Measurements from ENCODE around the gene BBOX1. TPM values are rescaled to one million over a fixed set of nuclear protein-coding genes. Genes with fewer than 3 reads are reported as not detected.
A peak's percentile ranks its signal among the peaks of the same experiment; 100 is the strongest.
"Not testable (repeated sequence)": the region's sequence is repeated elsewhere in the genome, so short reads cannot be mapped to it uniquely, and the experiment has no call there.

The BBOX1 gene
- total RNA-seq, 1 donor from 2014 or later = 0.45 TPM

- ATAC-seq (no peak), DNase-seq (ENCODE audit: low spot score) (no peak)
- intact Hi-C loops (cut with DNase I) = no loop called here
Observed at GRCh38 chr11:27075192-27075591, 34.6 kb downstream of the BBOX1 start.

DNA sequence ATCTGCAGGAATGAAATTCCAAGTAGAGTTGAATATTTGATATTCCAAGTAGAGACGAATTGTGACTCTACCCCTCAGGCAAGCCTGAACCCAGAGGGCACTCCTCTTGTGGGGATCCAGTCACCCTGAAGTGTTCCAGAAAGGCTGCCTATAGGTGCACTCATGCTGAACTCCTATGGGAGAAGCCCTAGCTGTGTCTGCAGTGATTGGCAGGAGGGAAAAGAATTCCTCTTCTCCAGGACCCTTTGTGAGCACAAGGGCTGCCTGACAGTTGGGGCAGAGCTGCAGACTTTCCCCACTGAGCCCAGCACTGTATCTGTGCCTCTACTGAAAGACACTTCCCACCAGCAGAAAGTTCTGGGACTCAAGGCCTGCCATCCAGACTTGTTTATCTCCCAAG, 35.0 kb downstream of the BBOX1 start:
- ATAC-seq (no peak), DNase-seq (ENCODE audit: low spot score) (no peak)
- intact Hi-C loops (cut with DNase I) = no loop called here

DNA sequence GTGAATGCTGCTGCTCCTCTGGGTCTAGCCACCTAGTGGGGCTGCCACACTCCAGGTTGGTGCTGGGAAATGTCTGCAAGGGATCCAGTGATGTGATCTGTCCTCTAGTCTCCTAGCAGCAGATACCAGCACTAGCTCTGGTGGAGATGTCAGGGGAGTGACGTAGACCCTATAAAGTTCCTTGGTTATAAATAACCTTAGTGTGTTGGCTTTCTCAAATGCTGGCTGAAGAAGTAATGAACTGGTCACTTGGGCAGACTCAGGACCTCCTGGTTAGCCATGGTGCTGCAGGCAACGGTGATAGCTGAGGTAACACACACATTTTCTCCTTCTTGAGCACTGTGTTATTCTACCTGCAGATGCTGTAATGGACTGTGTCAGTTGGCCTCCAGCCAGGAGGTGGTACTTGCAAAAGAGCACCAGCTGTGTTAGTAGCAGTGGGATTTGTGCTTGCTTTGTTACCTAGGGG, 35.5 kb downstream of the BBOX1 start:
- no peak for DNase-seq (ENCODE audit: low spot score)

DNA sequence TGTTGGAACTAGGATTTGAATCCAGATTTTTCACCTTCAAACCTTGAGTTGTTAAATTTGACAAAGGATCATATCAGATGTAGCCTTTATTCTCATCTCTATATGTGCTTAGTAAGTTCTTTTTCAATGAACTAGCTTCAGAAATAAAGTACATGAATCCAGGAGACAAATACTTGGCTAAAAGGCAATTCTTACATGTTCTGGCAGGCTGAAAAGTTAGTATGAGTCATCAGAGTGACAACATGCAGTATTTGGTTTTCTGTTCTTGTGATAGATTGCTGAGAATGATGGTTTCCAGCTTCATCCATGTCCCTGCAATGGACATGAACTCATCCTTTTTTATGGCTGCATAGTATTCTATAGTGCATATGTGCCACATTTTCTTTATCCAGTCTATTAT, 40.4 kb downstream of the BBOX1 start:
- intact Hi-C loops (cut with DNase I) = no loop called here
- DNase-seq (ENCODE audit: low spot score) (no peak), ATAC-seq (no peak)

More for the DNA sequence above, 35.5 kb downstream of the BBOX1 start:
- ATAC-seq = no peak
- intact Hi-C loops (cut with DNase I) = no loop called here

GRCh38 chr11:27083241-27083640, 42.6 kb downstream of the BBOX1 start:
- no peak for DNase-seq (ENCODE audit: low spot score)
- intact Hi-C loops (cut with DNase I) = no loop called here
- no peak for ATAC-seq

DNA sequence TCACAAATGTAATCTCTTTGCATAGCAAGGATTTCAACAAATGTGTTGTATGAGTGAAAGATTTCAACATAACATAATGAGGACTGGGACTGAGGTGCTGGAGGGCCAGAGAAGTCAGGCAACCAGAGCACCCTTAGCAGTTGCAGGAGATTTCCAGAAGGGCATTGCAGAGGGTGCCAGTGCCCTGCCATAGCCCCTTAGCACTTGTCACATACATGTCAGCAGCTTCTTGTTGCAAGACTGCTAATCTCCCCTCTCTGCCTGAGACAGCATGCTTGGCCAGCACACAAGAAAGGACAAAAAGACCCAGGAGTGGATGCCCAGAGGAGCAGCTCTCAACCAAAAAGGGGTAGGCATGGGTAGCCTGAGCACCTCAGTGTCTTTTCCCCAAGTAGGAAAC, 43.2 kb downstream of the BBOX1 start:
- no peak for DNase-seq (ENCODE audit: low spot score)
- ATAC-seq = no peak
- intact Hi-C loops (cut with DNase I) = no loop called here

DNA sequence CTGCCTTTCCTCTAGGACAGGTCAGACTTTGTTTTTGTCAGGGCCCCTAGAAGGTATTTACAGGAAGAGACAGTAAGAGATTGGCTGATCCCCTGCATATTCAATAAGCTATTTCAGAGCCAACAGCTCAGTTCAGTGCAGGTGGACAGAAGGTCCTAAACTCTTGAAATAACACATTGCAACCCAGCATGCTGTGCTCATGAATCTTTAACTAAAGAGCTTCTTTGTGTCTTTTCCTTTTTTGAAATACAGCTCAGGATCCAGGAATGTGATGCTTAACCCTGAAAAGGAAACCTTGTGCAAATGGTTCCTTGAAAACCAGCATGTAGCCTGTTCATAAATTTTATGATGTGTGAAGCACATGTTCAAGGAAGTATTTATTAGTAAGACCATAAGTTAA, 43.9 kb downstream of the BBOX1 start:
- intact Hi-C loops (cut with DNase I) = no loop called here
- ATAC-seq = no peak
- DNase-seq (ENCODE audit: low spot score) = no peak

DNA sequence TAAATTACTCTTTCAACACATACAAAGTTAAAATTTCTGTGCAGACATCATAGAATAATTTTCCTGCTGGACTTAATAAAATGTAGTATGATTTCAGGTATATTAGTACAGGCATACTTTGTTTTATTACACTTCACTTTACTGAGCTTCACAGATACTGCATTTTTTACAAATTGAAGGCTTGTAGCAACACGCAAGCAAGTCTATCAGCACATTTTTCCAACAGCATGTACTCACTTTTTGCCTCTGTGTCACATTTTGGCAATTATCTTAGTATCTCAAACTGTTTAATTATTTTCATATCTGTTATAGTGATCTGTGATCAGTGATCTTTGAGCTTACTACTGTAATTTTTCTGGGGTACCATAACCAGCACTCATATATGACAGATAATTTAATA, 44.5 kb downstream of the BBOX1 start:
- intact Hi-C loops (cut with DNase I) = no loop called here
- ATAC-seq = no peak

DNA sequence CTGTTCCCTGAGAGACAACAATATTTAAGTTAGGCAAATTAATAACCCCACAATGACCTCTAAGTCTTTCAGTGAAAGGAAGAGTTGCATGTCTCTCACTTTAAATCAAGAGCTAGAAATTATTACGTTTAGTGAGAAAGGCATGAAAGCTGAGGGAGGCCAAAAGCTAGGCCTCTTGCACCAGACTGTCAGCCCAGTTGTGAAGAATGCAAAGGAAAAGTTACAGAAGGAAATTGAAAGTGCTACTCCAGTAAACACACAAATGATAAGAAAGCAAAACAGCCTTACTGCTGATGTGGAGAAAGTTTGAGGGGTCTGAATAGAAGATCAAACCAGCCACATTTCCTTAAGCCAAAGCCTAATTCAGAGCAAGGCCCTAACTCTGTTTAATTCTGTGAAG, 45.0 kb downstream of the BBOX1 start:
- intact Hi-C loops (cut with DNase I) = no loop called here
- ATAC-seq = no peak
- no peak for DNase-seq (ENCODE audit: low spot score)

More for the DNA sequence above, 44.5 kb downstream of the BBOX1 start:
- no peak for DNase-seq (ENCODE audit: low spot score)

DNA sequence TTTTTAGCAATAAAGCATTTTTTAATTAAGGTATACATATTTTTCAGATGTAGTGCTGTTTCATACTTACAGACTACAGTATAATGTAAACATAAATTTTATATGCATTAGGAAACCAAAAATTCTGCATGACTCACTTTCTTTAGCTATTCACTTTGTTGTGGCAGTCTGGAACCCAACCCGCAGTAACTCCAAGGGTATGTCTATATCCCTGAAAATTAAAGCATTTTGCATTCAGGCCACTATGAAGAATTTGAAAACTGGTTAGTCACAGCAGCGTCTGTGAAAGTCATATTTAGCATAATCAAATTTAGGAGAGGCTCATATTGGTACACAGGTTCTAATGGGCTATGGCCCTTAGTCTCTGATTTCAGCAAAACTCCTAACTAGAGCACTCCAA, 46.8 kb downstream of the BBOX1 start:
- intact Hi-C loops (cut with DNase I) = no loop called here
- no peak for DNase-seq (ENCODE audit: low spot score)
- ATAC-seq = no peak

GRCh38 chr11:27088353-27088752, 47.7 kb downstream of the BBOX1 start:
- intact Hi-C loops (cut with DNase I) = no loop called here
- no peak for ATAC-seq
- DNase-seq (ENCODE audit: low spot score) = no peak

- DNase-seq (ENCODE audit: low spot score) (no peak), ATAC-seq (no peak)
- intact Hi-C loops (cut with DNase I) = no loop called here
Observed at GRCh38 chr11:27089746-27090145, 49.1 kb downstream of the BBOX1 start.

DNA sequence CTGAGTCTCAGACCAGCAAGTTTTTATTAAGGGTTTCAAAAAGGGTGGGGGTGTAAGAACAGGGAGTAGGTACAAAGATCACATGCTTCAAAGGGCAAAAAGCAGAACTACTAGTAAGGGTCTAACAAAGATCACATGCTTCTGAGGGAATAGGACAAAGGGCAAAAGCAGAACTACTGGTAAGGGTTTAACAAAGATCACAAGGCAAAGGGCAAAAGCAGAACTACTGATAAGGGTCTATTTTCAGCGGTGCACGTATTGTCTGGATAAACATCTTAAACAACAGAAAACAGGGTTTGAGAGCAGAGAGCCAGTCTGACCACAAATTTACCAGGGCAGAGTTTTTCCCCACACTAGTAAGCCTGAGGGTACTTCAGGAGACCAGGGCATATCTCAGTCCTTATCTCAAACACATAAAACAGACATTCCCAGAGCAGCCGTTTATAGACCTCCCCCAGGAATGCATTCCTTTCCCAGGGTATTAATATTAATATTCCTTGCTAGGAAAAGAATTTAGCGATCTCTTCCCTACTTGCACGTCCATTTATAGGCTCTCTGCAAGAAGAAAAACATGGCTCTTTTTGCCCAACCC, 49.8 kb downstream of the BBOX1 start:
- ATAC-seq; DNase-seq (ENCODE audit: low spot score); intact Hi-C loops (cut with DNase I): not testable (repeated sequence)

DNA sequence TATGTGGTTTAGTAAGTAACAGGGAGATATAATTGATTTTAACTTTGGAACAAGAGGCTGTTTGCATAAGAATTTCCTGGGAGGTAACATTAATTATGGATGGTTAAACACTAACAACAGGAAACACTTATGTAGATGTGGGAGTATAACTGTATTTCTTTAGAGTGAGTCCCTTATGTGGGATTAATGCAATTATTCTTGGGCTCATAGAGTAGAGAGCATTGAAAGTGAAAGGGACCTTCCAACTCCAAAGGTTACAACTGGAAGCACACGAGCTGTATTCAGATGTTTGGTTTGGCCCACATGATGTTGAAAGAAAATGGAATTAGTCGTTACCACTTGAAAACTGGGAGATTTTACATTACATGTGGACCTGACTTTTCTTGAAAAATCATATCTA, 53.5 kb downstream of the BBOX1 start:
- intact Hi-C loops (cut with DNase I) = no loop called here
- ATAC-seq (peak; percentile 64), DNase-seq (ENCODE audit: low spot score) (no peak)

DNA sequence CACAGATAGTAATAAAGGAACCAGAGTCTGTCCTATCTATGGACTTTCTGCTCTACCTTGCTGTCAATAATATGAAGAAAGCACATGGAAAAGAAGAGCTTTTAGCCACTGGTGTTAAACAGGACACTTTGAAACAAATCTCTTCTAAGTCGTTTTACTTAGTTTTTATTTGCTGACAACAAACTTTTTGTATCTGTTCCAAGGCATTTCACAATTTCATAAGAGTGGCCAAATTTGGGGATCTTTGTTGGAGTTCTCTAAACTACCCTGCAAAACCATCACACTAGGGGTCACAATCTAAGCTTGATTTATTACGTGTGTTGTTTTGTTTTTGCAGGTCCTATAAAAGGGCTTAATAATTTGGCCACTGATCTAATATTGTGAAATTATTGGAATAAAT, 54.4 kb downstream of the BBOX1 start:
- DNase-seq (ENCODE audit: low spot score) = no peak
- ATAC-seq = peak; percentile 93
- intact Hi-C loops (cut with DNase I) = no loop called here

DNA sequence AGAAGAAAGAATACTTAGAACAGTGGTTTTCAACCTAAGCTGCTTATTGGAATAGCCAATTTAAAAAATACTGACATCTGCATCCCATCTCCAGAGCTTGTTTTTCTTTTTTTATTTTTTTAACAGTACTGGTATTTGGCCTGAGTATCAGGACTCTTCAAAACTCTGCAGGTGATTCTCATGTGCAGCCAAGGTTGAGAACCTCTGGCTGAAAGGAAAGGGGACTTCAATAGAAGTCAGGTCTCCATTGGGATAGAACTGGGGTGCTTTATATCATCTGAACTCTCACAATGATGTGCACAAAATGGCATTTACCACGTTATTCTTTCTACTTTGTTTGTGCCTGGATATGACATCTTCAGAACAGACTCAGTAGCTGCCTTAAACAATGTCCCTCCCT, 55.3 kb downstream of the BBOX1 start:
- intact Hi-C loops (cut with DNase I) = no loop called here
- ATAC-seq = peak; percentile 59
- DNase-seq (ENCODE audit: low spot score) = no peak

- ATAC-seq (no peak), DNase-seq (ENCODE audit: low spot score) (no peak)
- intact Hi-C loops (cut with DNase I) = no loop called here
Observed at GRCh38 chr11:27097551-27097950, 56.9 kb downstream of the BBOX1 start.

DNA sequence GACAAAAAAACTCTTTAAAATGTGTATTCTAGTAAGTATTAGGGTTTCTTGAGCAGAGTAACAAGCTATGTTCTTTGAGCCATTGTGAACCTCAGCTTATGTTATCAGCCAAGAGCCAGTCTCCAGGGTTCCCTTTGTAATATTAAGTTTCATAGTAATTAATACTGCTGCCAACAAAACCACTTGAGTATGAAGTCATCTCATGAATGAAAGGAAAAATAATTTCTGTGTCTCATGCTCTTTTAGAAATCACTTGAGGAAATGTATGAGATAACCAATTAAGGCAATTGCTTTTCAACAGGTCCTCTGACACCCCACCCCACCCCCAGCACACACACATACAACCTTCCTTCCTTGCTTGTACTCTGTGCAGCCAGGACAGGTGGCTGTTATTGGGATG, 59.9 kb downstream of the BBOX1 start:
- peak; percentile 94 for ATAC-seq
- intact Hi-C loops (cut with DNase I) = no loop called here
- DNase-seq (ENCODE audit: low spot score) = no peak

GRCh38 chr11:27107548-27107947, 66.9 kb downstream of the BBOX1 start:
- ATAC-seq (no peak), DNase-seq (ENCODE audit: low spot score) (no peak)
- intact Hi-C loops (cut with DNase I) = no loop called here

- intact Hi-C loops (cut with DNase I) = no loop called here
- DNase-seq (ENCODE audit: low spot score) (no peak), ATAC-seq (no peak)
Observed at GRCh38 chr11:27108809-27109208, 68.2 kb downstream of the BBOX1 start.

DNA sequence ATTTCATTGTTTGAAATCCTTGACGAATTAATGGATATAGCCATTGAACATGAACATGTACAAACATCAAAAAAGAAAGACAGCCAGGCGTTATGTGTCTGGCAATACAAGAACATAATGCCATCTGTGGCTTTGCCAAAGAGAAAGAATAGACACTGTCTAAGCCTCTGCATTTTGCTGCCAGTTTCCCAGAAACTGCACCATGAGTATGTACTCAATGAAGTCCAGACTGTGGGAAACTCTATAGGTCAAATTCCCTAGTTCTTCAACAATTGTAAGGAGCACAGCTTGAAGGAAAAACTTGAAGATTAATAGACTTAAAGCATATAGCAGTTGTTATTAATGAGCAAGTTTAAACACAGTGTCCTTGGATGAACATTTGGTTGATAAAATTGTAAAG, 71.3 kb downstream of the BBOX1 start:
- ATAC-seq (no peak), DNase-seq (ENCODE audit: low spot score) (no peak)
- intact Hi-C loops (cut with DNase I) = no loop called here

DNA sequence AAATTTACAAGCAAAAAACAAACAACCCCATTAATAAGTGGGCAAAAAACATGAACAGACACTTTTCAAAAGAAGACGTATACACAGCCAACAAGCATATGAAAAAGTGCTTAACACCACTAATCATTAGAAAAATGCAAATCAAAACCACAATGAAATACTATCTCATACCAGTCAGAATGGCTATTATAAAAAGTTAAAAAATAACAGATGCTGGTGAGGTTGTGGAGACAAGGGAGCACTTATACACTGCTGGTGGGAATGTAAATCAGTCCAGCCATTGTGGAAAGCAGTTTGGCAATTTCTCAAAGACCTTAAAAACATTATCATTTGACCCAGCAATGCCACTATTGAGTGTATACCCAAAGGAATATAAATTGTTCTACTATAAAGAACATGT, 72.3 kb downstream of the BBOX1 start:
- intact Hi-C loops (cut with DNase I) = no loop called here
- ATAC-seq (no peak), DNase-seq (ENCODE audit: low spot score) (no peak)
